NB4 (cell line): ENCODE data around the gene KRT85.

Experiments
- CTCF ChIP-seq: IDR thresholded peaks from one replicate; pipeline ENCODE4 v1.5.1; 2012; ENCODE audit warnings: low read depth, low read length
- POLR2A ChIP-seq: IDR thresholded peaks from 2 replicates; pipeline ENCODE4 v1.6.1; 2011; ENCODE audit warnings: mild to moderate bottlenecking; ENCODE audit not compliant: insufficient read length; ENCODE audit errors: extremely low read depth

- TF ChIP-seq POLR2A = no peak
- no peak for TF ChIP-seq CTCF
These were observed 48.9 kb downstream of the KRT85 start for GRCh38 chr12:52318241-52318990.
